NCI-H1417 treated with DMSO at 0.1 percent for 48 hours (cell line): ENCODE data around the gene ZNF793.

Experiments
- DNase-seq: peaks from one replicate; lab custom pipeline; 2025; lab: John Stamatoyannopoulos, UW

The ZNF793 gene

DNA sequence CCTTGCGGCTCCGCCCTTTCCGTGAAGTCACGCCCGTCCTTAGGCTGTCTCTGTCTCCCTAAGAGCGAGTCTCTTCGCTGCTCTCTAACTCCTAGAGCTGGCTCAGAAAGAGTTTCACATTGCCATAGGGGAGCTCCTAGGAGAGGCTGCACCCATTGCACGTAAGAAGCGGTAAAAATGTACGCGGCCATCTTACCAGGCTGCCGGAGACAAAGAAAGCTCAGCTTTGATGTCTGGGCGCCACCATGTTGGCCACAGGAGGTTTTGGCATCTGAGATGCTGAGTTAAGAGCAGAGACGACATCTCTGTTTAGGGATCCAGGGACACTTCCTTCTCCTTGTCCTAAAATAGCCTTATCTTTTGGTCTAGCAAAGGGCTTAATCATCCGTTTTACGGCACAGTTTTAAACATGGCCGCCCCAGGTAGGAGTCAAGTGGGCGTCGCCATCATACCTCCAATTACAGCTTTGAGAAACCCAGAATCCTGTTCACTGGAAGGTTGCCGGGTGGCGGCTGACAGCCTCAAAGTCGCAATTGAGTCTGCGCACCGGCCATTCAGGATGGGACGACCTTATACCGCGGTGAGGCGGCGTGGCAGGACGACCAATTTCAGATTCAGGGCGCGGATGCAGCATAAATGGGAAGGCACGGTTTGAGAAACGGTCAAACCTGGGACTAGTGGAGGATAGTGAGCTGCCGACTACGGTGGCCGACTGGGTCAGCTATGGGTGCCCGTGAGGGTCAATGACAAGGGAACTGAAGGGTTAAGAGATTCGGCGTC lies at the start of gene ZNF793:
TSS of gene ZNF793 (plus strand) at position 553 of the 780 bp plus-strand sequence. CDS start 16,501 bp downstream, outside the sequence.
- DNase-seq = peak; percentile 65

DNA sequence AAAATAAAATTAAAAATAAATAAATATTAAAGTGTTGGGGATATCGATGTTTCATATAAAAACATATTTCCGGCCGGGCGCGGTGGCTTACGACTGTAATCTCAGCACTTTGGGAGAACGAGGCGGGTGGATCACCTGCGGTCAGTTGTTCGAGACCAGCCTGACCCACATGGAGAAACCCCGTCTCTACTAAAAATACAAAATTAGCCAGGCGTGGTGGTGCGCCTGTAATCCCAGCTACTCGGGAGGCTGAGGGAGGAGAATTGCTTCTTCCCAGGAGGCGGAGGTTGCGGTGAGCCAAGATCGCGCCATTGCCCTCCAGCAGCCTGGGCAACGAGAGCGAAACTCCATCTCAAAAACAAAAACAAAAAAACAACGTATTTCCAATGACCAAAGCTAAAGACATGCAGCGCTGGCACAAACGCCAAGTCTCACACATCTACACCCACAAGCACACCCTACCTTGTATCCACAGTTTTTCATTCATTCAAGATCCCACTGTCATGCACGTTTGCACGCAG lies 40.4 kb upstream of the ZNF793 start:
- no peak for DNase-seq

DNA sequence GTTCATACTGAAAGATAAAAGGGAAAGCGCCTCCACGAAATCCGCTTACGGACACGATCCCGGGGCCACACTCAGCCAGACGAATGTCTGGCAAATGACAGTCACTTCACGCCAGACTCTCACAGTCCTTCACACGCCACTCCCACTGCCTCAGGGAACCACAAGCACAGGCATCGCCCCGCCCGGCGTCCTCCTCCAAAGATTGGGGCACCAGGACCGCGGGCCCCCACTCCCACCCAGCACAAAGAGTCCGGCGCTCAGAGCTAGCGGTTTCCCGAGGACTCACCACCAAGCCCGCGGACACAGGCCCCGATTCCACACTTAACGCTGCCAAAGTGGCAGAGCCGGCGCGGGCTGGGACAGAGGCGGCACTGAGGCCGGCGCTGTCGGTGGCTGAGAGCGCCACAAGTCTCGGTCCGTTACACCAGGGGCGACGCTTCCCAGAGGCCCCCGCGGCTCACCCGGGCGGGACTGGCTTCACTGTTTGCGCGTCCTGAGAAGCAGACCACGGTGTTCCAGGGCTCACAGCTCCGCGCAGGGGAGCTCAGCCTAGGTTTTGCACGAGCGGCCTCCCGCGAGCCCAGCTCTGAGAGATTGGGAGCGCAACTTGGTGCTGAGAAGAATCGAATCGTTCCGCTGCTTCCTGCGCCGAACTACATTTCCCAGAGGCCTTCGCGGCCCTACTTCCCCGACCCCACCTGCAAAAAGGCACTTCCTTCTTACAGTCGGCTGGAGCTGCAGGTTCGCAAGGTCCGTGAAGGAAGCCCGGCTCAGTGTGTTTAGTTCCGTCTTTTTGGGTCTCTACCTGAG lies 39.7 kb upstream of the ZNF793 start, which contains the start of gene ZNF569:
TSS of gene ZNF569 (minus strand) at position 647 of the 810 bp plus-strand sequence. CDS start 22,523 bp downstream, outside the sequence.
- DNase-seq = no peak

DNA sequence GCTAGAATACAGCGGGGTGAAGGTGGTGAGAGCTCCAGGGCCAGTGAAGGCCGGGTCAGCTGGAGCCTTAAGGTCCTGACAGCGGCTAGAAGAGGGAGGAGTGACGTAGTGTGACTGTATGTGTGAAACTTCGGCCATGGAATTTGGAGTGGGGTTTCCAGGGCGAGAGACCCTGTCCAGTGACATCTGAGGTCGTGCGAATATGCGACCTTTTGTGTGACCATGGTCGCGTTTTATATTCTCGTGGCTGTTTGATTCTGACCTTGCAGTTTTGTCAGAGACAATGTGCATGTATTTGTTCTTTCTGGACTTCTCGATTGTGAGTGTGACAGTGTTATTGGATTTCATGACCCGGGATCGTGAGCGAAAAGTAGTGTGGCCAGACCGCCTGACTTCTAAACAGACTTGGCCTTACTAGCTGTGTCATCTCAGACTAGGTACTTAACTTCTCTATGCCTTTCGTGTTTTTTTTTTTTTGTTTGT lies 39.1 kb upstream of the ZNF793 start:
- DNase-seq = no peak

DNA sequence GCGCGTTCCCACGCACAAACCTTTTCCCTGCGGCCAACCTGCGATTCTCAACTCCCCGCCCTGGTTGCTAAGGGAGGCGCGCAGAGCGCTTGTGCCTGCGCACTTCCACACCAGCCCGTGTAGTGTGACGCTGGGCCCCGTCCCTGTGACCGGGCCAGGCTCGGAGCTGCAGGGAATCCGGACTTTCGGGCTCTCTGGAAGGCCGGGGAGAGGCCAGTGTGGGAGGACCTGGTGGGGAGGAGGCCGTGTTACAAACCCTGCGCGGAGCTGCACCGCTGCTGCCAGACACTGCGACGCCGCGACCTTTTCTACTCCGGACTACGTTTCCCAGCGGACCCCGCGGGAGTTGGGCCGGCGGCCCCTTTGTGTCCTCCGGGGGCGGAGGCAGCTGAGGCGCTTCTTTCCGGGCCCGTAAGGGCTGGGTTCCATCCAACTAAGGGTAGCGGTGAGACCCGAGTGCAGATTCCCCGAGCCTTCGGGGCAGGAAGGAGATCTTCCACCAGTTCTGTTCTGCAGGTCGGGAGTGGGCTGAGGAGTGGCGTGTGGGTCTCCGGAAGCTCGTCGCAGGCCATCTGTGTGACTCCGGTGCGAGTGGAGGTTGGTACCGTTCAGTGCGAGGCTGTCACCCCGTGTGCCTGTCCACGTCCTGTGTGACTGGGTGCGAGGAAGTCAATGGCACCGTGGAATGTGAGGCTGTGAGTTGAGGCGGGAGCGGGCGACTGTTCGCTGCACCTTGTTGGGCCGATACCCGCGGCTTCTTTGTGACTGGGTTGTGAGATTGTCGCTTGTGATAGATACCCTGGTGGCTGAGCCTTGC lies 37.6 kb upstream of the ZNF793 start, which contains the start of gene ZNF570:
TSS of gene ZNF570 (plus strand) at position 396 of the 817 bp plus-strand sequence. CDS start 999 bp downstream, outside the sequence.
- no peak for DNase-seq

DNA sequence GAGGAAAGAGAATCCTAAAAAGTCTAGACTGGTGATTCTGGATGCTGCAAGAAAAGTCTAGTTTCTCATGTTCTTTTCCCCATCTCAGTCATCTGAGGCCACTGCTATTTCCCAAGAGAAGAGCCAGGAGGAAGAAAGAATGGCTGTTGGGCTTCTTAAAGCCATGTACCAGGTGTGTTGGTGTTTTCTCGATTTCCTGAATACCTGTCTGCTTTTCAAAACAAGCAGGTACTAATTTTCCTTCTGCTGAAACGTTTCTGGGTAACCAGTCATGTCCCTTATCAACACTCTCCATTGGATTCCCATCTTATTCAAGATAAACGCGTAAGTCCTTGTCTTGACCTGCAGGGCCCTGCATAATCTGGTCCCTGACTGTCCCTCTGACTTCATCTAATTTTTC lies 36.5 kb upstream of the ZNF793 start:
- no peak for DNase-seq

DNA sequence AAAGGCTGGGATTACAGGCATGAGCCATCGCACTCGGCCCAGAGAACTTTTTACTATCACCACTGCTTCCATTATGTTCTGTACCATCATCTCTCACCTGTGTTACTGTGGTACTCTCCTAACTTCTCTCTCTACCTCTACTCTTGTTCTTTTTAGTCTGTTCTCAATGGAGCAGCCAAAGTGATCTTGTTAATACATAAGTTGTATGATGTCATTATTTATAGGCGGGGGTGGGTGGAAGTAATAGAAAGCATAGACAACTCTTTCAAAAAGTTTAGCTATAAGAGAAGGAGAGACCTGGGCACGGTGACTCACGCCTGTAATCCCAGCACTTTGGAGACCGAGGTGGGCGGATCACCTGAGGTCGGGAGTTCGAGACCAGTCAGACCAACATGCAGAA lies 34.6 kb upstream of the ZNF793 start:
- no peak for DNase-seq

DNA sequence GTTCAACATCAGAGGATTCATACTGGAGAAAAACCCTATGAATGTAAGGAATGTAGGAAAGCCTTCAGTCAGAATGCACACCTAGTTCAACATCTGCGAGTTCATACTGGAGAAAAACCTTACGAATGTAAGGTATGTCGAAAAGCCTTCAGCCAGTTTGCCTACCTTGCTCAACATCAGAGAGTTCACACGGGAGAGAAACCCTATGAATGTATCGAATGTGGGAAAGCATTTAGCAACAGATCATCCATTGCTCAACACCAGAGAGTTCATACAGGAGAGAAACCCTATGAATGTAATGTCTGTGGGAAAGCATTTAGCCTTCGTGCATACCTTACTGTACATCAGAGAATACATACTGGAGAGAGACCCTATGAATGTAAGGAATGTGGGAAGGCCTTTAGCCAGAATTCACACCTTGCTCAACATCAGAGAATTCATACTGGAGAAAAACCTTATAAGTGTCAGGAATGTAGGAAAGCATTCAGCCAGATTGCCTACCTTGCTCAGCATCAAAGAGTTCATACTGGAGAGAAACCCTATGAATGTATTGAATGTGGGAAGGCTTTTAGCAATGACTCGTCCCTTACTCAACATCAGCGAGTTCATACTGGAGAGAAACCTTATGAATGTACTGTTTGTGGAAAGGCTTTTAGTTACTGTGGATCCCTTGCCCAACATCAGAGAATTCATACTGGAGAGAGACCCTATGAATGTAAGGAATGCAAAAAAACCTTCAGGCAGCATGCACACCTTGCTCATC lies 22.2 kb upstream of the ZNF793 start:
- DNase-seq = no peak

DNA sequence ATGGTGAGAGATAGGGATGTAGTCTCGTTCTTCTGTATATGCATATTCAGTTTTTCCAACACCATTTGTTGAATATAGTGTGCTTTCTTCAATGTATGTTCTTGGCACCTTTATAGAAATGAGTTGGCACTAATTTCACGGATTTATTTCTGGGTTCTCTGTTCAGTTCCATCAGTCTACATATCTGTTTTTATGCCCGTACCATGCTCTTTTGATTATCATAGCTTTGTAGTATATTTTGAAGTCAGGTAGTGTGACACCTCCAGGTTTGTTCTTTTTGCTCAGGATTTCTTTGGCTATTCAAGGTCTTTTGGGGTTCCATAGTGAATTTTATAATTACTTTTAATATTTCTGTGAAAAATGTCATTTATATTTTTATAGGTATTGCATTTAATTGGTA lies 14.5 kb upstream of the ZNF793 start:
- DNase-seq = no peak

DNA sequence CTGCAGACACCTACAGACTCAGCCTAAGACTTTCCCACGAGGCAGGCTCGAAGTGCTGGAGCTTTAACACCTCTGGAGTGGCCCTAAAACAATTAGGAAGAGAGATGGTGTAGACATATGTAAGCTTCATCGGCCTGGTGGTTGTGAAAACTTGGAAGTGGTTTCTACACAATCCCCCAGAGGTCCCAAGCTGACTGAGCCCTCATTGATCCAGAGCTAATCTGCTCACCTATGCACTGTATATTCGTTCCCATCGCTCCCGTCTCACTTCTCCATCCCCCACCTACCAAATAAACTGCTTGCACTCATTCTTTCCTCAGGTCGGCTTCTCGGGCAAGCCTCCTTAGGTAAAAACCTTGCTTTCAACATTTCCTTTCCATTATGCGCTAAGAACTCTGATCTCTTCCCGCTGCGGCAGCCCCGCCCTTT lies 767 bp upstream of the ZNF793 start:
- DNase-seq = peak; percentile 50

DNA sequence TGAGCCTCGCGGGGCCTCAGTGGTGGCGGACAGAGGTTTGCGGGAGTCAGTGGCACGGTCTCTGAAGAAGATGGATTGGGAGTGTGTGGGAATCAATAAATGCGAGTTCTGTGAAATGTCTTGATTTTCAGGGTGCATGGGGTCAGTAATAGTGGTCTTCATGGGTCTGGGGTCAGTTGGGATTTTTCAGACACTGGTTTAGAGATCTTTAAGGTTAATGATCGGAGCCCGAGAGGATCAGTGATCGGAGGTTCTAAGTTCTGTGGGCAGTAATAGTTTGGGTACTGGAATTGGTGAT lies 377 bp downstream of the ZNF793 start:
- DNase-seq = no peak

DNA sequence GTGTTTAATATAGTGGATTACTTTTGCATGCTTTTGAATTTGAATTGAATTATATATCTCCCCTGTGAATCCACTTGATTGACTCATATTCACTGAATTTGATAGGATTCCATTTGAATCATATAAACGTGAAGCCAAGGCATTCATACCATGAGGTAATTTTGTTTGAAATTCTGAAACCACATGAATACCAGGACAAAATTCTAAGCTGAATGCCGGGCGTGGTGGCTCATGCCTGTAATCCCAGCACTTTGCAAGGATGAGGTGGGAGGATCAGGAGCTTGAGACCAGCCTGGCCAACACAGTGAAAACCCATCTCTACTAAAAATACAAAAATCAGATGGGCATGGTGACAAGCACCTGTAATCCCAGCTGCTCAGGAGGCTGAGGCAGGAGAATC lies 4.4 kb downstream of the ZNF793 start:
- DNase-seq = no peak

DNA sequence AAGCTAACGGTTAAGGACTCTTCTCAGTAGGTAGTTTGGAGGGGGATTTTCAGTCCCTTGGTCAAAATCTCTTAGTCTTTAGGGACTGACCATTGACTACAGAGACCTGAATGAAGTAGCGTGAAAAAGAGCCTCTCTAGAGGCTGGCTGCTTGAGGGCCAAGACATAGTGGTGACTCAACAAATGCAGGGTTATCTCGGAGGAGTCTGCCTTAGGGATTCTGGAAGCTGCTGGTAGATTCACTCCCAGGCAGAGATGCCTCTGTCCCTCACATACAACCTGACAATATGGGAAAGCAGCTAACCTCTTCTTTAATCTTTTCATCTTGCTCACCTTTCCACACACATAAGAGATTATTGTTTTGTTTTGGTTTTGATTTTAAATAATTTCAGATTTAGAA lies 5.1 kb downstream of the ZNF793 start:
- DNase-seq = no peak

DNA sequence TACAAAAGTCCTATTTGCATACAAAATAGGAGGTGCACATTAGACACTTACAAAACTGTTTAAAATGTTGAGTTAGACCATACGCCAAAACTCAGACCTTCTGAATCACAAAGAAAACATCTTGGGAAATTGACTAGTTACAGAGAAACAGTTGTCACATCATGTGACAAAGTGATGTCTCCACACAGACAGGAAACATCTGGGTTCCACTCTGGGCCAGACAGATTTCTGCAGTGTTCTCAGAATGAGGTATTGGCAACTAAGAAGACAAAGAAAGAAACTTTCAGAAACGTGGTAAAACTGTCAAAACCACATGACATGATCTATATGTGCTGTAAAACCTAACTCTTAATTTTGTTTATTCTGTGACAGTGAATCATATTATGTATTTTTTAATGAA lies 6.7 kb downstream of the ZNF793 start:
- no peak for DNase-seq

DNA sequence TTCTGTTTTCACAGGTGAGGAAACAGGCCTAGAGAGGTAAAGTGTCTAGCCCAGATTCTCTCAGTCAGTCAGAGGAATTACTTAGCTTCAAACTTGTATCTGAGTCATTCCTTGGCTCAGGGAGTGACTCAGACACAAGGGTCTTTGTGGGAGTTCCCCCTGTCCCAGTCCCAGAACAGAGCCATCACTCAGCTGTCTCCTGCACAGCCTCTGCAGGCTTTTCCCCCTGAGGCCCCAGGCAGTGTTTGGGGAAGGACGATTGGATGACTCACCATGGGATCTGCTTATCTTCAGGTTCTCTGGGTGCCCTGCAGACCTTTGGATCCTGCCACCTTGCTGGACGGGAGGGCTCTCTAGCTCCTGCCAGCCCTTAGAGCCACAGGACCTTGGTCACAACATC lies 13.2 kb downstream of the ZNF793 start:
- DNase-seq = no peak

DNA sequence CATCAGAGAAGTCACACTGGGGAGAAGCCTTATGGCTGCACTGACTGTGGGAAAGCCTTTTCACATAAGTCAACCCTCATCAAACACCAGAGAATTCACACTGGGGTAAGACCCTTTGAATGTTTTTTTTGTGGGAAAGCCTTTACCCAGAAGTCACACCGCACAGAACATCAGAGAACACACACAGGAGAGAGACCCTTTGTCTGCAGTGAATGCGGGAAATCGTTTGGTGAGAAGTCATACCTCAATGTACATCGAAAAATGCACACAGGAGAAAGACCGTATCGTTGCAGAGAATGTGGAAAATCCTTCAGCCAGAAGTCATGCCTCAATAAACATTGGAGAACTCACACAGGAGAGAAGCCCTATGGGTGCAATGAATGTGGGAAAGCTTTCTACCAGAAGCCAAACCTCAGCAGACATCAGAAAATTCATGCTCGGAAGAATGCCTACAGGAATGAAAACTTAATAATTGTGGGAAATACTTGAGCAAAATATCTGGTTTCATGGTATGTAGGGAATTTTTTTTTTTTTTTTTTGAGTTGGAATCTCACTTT lies 30.7 kb downstream of the ZNF793 start:
- no peak for DNase-seq

DNA sequence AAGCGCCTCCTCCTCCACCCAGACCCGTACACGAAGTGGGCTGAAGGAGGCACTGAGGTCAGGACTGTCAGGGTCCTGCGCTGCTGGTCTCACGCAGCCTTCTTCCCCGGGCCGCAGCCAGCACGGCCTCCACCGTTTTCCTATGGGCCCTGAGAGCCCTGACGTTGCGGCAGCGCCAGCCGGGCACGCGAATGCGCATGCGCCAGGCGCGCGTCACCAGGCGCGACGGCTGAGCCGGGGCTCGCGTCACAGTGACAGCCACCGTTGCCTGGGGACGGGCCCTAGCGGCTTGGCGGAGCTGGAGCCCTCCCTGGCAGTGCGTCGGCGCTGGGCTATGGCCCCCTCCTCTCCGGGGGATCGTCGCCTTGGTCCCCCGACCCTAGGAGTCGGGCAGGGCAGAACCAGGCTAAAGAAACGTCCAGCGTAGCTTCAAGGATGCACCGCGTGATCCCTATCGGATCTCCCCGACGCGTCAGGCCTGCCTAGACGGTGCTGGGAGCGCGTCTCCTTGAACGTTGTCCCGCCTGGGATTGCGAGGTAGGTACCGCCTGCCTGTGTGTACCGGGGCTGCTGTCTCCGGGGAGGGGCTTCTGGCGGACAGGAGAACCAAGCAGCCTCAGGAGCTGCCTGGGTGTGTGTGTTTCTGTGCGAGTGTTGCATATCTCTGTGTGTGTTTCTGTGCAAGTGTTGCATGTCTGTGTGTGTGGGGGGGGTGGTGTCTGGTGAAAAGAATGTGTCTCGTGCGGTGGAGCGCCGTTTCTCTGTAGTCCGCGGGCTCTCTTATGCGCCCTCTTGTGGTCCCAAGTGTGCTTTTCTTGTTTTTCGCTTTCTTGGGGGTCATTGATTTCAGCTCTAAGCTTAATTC lies 44.6 kb downstream of the ZNF793 start:
- DNase-seq = no peak

DNA sequence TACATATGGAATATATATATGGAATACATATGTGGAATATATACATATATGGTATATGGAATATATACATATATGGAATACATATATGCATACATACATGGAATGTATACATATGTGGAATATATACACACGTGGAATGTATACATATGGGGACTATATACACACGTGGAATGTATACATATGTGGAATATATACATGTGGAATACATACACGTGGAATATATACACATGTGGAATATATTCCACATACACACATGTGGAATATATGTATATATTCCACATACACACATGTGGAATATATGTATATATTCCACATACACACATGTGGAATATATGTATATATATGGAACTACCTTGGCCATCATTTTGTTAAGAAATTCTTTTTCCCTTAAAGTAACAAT lies 56.8 kb downstream of the ZNF793 start:
- no peak for DNase-seq

DNA sequence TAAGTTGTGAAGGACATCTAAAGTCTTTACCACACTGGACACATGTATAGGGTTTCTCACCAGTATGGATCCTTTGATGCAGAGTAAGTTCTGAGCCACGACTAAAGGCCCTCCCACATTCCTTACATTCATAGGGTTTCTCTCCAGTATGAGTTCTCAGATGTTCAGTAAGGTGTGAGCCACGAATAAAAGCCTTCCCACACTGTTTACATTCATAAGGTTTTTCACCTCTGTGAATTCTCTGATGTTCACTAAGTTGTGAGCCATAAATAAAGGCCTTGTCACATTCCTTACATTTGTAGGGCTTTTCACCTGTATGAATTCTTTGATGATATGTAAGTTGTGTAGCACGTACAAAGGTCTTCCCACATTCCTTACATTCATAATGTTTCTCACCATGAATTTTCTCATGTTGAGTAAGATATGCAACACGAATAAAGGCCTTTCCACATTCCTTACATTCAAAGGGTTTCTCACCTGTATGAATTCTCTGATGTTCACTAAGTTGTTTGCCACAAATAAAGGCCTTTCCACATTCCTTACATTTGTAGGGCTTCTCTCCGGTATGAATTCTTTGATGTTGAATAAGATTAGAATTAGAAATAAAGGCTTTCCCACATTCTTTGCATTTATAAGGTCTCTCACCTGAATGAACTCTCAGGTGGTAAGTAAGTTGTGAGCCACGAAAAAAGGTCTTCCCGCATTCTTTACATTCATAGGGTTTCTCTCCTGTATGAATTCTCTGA lies 58.1 kb downstream of the ZNF793 start:
- no peak for DNase-seq
